SK-N-SH treated with all-trans-retinoic acid at 6 μM for 48 hours (cell line): ENCODE measurements around the gene TMEM181.

Source experiments
- BACH2 ChIP-seq: fragments of 250-450 bp; sonication (Bioruptor Pico); IDR thresholded peaks from 2 replicates; pipeline ENCODE4 v1.9.0; 2021; ENCODE audit warnings: mild to moderate bottlenecking, borderline replicate concordance
- CSDC2 ChIP-seq: fragments of 250-450 bp; sonication (Bioruptor Pico); IDR thresholded peaks from 2 replicates; pipeline ENCODE4 v1.5.0; 2020; ENCODE audit warnings: mild to moderate bottlenecking, moderate library complexity
- CSRNP3 ChIP-seq: fragments of 250-450 bp; sonication (Bioruptor Pico); IDR thresholded peaks from 2 replicates; pipeline ENCODE4 v1.5.1; 2021; ENCODE audit warnings: mild to moderate bottlenecking, moderate library complexity
- ISL1 ChIP-seq: fragments of 250-450 bp; sonication (Bioruptor Pico); IDR thresholded peaks from 2 replicates; pipeline ENCODE4 v2.1.2; 2022; ENCODE audit warnings: mild to moderate bottlenecking, moderate library complexity
- PATZ1 ChIP-seq: fragments of 250-450 bp; sonication (Bioruptor Pico); IDR thresholded peaks from 2 replicates; pipeline ENCODE4 v1.8.0; 2020; ENCODE audit warnings: mild to moderate bottlenecking, moderate library complexity, borderline replicate concordance
- PPARA ChIP-seq: fragments of 250-450 bp; sonication (Bioruptor Pico); IDR thresholded peaks from 2 replicates; pipeline ENCODE4 v1.5.0; 2020; ENCODE audit warnings: mild to moderate bottlenecking, borderline replicate concordance
- RARB ChIP-seq: fragments of 250-450 bp; sonication (Bioruptor Pico); IDR thresholded peaks from 2 replicates; pipeline ENCODE4 v1.8.0; 2021; ENCODE audit warnings: mild to moderate bottlenecking, moderate library complexity
- TSHZ2 ChIP-seq: fragments of 250-450 bp; sonication (Bioruptor Pico); IDR thresholded peaks from 2 replicates; pipeline ENCODE4 v1.5.0; 2020; ENCODE audit warnings: mild to moderate bottlenecking, moderate library complexity
- ZNF565 ChIP-seq: fragments of 450-650 bp; formaldehyde crosslinking; conservative IDR thresholded peaks from 2 replicates; pipeline ENCODE4 v1.5.0; 2020; ENCODE audit warnings: low read depth, mild to moderate bottlenecking, moderate library complexity

- TF ChIP-seq CSDC2 (CRISPR knock-in tag) (no peak), PATZ1 (no peak), PPARA (no peak), TSHZ2 (no peak), RARB (CRISPR knock-in tag) (no peak), BACH2 (no peak), CSRNP3 (no peak), ZNF565 (no peak), ISL1 (CRISPR knock-in tag) (no peak)
Observed at GRCh38 chr6:158604048-158604406, 44.1 kb downstream of the TMEM181 start.
